Mucosa of gallbladder (tissue), 1 donor: ENCODE data around the gene IZUMO2. TPM values are rescaled to one million over a fixed set of nuclear protein-coding genes. Genes with fewer than 3 reads are reported as not detected.
A peak's percentile ranks its signal among the peaks of the same experiment; 100 is the strongest.
"Not testable (repeated sequence)": the region's sequence is repeated elsewhere in the genome, so short reads cannot be mapped to it uniquely, and the experiment has no call there.

Experiments used
- DNase-seq: peaks from one replicate; pipeline ENCODE4 v3.0.0-alpha.2; 2020; ENCODE audit warnings: low spot score
- total RNA-seq: library from RNA; stranded (reverse); gene quantifications from one replicate; pipeline ENCODE4 v1.2.1, GENCODE V29; 2021
- donor health status: DM: no; HTN: no; CAD: no.

The IZUMO2 gene
- total RNA-seq, 1 donor from 2014 or later = not detected

DNA sequence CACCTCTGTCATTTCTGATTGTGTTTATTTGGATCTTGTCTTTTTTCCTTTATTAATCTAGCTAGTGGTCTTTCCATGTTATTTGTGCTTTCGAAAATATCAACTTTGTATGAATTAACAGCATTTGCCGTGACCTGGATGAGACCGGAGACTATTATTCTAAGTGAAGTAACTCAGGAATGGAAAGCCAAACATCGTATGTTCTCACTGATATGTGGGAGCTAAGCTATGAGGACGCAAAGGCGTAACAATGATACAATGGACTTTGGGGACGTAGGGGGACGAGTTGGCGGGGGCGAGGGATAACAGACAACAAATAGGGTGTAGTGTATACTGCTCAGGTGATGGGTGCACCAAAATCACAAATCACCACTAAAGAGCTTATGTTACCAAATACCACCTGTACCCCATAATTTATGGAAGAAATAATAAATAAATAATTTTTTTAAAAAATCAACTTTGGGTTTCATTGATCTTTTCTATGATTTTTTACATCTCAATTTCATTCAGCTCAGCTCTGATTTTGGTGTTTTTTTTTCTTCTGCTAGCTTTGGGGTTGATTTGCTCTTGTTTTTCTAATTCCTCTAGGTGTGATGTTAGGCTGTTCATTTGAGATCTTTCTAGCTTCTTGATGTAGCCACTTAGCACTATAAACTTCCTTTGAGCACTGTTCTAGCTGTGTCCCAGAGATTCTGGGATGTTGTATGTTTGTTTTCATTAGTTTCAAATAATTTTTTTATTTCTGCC is 27.1 kb downstream of the IZUMO2 start:
- peak; percentile 32 for DNase-seq

DNA sequence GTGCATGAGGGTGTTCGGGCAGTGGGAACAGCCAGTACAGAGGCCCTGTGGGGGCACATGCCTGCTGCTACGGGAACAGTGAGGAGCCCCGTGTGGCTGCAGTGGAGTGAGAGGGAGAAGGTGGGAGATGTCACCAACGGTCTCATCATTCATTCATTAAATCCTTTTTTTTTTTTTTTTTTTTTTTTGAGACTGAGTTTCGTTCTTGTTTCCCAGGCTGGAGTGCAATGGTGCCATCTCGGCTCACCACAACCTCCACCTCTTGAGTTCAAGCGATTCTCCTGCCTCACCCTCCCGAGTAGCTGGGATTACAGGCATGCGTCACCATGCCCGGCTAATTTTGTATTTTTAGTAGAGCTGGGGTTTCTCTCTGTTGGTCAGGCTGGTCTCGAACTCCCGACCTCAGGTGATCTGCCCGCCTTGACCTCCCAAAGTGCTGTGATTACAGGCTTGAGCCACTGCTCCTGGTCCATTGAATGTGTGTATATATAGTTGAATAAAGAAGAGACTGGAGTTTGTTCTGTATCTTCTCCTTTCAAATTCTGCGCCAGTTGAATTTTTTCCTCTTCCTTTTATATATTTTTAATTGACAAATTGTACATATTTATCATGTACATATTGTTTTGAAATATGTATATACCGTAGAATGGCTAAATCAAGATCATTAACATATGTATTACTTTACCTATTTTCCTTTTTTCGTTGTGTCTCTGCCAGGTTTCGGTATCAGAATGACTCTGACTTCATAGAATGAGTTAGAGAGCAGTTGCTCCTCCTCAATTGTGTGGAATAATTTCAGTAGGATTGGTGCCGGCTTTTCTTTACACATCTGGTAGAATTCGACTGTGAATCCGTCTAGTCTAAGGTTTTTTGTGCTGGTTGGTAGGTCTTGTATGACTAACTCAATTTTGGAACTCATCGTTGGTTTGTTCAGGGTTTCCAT is 28.0 kb downstream of the IZUMO2 start:
- DNase-seq = not testable (repeated sequence)

GRCh38 chr19:50133518-50134492 is 29.3 kb downstream of the IZUMO2 start:
- DNase-seq = not testable (repeated sequence)

GRCh38 chr19:50104012-50104411 is 59.1 kb downstream of the IZUMO2 start:
- DNase-seq = not testable (repeated sequence)

GRCh38 chr19:50103405-50103804 is 59.7 kb downstream of the IZUMO2 start:
- not testable (repeated sequence) for DNase-seq

Other genes with a start within 250 kb of the IZUMO2 start
- 20.2 TPM for gene ATF5, start 234.1 kb downstream of the IZUMO2 start, total RNA-seq
- 45.9 TPM for gene NUP62, start 233.8 kb downstream of the IZUMO2 start, total RNA-seq
- gene SIGLEC11, start 202.1 kb downstream of the IZUMO2 start, total RNA-seq = 1.5 TPM
- gene VRK3, start 137.9 kb downstream of the IZUMO2 start, total RNA-seq = 73.7 TPM
- gene ZNF473, start 137.3 kb downstream of the IZUMO2 start, total RNA-seq = 8.3 TPM
- 91.0 TPM for gene MYH14, start 40.3 kb upstream of the IZUMO2 start, total RNA-seq
- 8.6 TPM for gene KCNC3, start 166.1 kb upstream of the IZUMO2 start, total RNA-seq
- gene NAPSA, start 202.4 kb upstream of the IZUMO2 start, total RNA-seq = 8.1 TPM
- gene NR1H2, start 213.2 kb upstream of the IZUMO2 start, total RNA-seq = 92.3 TPM
- 16.2 TPM for gene POLD1, start 221.1 kb upstream of the IZUMO2 start, total RNA-seq